ENCODE measurements around the gene ATP6V0E2.

Gene ATP6V0E2

GRCh38 chr7:149882248-149883047 is 8.7 kb downstream of the ATP6V0E2 start:
- peak in 1 of 2 donors; percentile 36 for DNase-seq (ENCODE audit: low read depth in 2 of 2)

DNA sequence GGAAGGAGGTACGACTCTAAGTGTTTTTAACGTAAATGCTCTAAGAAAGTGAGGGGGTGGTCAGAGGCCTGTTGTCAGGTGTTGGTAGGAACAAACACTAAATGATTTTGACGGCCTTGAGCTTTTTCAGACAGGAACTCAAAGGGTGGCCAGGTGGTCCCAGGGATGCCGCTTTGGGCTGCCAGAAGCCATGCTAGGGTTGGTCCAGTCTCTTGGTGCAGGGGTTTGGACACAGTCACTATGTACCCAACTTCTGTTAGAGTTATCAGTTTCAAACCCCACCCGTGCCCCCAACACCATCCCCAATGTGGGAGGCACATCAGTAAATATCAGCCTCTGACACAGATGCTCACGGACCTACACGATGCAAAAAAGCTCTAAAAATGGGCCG is 9.3 kb downstream of the ATP6V0E2 start:
- TF ChIP-seq, protein P1, sequence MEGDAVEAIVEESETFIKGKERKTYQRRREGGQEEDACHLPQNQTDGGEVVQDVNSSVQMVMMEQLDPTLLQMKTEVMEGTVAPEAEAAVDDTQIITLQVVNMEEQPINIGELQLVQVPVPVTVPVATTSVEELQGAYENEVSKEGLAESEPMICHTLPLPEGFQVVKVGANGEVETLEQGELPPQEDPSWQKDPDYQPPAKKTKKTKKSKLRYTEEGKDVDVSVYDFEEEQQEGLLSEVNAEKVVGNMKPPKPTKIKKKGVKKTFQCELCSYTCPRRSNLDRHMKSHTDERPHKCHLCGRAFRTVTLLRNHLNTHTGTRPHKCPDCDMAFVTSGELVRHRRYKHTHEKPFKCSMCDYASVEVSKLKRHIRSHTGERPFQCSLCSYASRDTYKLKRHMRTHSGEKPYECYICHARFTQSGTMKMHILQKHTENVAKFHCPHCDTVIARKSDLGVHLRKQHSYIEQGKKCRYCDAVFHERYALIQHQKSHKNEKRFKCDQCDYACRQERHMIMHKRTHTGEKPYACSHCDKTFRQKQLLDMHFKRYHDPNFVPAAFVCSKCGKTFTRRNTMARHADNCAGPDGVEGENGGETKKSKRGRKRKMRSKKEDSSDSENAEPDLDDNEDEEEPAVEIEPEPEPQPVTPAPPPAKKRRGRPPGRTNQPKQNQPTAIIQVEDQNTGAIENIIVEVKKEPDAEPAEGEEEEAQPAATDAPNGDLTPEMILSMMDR (IDR thresholded peaks at IDR 0.05; ENCODE audit: low read depth, low read length), result no peak
- no peak overlapping the region for H3K4me3 ChIP-seq (replicated peaks in 1 of 2; ENCODE audit: low read depth in 2 of 2, low read length in 2 of 2)
- DNase-seq (ENCODE audit: low read depth in 2 of 2), result no peak

More at GRCh38 chr7:149882248-149883047, 8.7 kb downstream of the ATP6V0E2 start:
- H3K4me3 ChIP-seq (replicated peaks in 1 of 2; ENCODE audit: low read depth in 2 of 2, low read length in 2 of 2), result no peak overlapping the region
- TF ChIP-seq, protein P1 (IDR thresholded peaks at IDR 0.05; ENCODE audit: low read depth, low read length), result no peak

DNA sequence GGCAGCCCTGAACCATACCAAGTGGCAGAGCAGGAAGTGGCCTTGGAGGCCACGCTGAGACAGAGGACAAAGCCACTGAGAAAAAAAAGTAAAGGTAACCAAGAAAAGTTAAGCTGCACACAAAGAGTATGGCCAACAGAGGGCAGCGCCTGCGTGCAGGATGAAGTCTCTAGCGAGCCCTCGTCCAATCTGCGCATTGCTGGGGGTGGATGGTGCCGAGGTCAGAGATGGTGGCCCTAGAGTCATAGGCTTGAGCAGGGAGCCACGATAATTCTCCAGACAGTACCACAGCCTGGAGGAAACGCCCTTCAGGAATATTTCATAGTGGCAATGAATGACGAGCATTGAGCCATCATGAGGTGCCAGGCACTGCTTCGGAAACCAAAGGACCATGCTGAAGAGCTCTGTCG is 9.7 kb downstream of the ATP6V0E2 start:
- no peak overlapping the region for H3K4me3 ChIP-seq (replicated peaks in 1 of 2; ENCODE audit: low read depth in 2 of 2, low read length in 2 of 2)
- DNase-seq (ENCODE audit: low read depth in 2 of 2), result peak; percentile 53 to 61
- TF ChIP-seq, protein P1 (IDR thresholded peaks at IDR 0.05; ENCODE audit: low read depth, low read length), result peak; percentile 80

DNA sequence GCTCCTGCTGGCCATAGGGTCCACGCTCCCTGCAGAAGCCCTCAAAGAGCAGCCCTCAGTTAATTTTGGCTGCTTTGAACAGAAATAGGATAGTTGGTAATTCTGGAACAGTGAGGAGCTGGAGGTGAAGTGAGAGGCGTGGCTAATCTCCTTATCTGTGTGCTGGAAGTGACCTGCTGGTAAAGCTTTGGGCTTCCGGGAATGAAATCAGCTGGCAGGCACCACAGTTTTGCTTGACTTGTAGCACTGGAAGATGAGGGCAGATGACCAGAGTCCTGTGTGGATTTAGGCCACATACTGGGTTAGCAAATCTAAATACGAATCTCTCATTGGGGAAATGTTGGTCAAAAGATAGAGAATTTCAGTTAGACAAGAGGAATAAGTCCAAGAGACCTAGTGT is 10.2 kb downstream of the ATP6V0E2 start:
- H3K4me3 ChIP-seq (replicated peaks in 1 of 2; ENCODE audit: low read depth in 2 of 2, low read length in 2 of 2), result no peak overlapping the region
- no peak for DNase-seq (ENCODE audit: low read depth in 2 of 2)
- TF ChIP-seq, protein P1 (IDR thresholded peaks at IDR 0.05; ENCODE audit: low read depth, low read length), result no peak

GRCh38 chr7:149884541-149884940 is 10.8 kb downstream of the ATP6V0E2 start:
- TF ChIP-seq, protein P1 (IDR thresholded peaks at IDR 0.05; ENCODE audit: low read depth, low read length), result no peak
- peak in 1 of 2 donors; percentile 58 for DNase-seq (ENCODE audit: low read depth in 2 of 2)
- H3K4me3 ChIP-seq (replicated peaks in 1 of 2; ENCODE audit: low read depth in 2 of 2, low read length in 2 of 2), result no peak overlapping the region

DNA sequence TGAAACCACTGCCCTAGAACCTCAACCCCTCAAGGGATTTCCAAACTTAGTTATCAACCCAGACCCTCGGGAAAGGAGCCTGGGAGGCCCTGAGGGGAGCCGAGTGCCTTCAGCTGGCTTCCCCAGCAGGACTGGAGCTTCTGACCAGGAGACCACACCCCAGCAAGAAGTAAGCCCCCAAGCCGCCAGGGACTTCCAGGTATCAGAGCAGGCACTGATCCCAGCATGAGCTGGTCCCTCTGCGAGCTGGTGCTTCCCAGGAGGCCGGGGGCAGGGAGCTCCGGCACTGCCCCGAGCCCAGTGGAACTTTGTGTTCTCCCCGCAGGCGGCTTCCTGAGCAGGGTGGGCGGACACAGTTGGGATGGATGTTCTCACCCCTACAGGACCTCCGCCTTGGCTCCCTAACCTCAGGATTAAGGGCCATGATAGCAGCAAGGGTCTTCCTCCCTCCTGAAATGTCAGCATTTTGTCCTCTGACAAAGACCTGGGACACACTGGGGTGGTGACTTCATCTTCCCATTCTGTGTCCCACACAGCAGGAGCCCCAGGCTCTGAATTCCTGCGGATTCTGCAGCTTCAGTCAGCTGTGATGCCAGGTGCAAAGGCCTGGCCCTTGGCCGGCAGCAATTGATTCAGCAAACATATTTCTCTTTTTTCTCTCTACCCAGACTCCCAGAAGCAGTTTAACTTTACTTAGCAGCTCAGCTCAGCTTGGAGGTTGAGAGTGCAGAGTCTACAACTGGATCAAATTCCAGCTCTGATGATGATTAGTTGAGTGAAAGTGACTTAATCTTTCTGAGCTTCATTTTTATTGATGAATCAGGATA is 11.6 kb downstream of the ATP6V0E2 start:
- TF ChIP-seq, protein P1 (IDR thresholded peaks at IDR 0.05; ENCODE audit: low read depth, low read length), result no peak
- no peak for DNase-seq (ENCODE audit: low read depth in 2 of 2)
- H3K4me3 ChIP-seq (replicated peaks in 1 of 2; ENCODE audit: low read depth in 2 of 2, low read length in 2 of 2), result no peak overlapping the region
